IMR-90 (cell line): ENCODE data around the gene PTPRN2. TPM values are rescaled to one million over a fixed set of nuclear protein-coding genes. Genes with fewer than 3 reads are reported as not detected.

Source experiments
- ATAC-seq: fragments of 200-7000 bp; cut with Tn5 transposase; 2 replicates; pipeline ENCODE4 v1.9.1; 2020; ENCODE audit warnings: low read depth, mild to moderate bottlenecking, moderate library complexity
- BruUV-seq: library from RNA; stranded (reverse); fragments of 400-500 nt; replicated peaks from 2 replicates; lab custom pipeline; 2021; lab: Mats Ljungman, UMichigan
- CTCF ChIA-PET: fragments of 300-600 bp; formaldehyde crosslinking; extraction: SDS; loops from one replicate; lab custom pipeline; 2021; ENCODE audit warnings: antibody characterized with exemption; lab: Yijun Ruan, JAX
- POLR2A ChIA-PET: fragments of 300-600 bp; sonication (Branson Sonifier 250); formaldehyde crosslinking; loops from one replicate; lab custom pipeline; 2022; ENCODE audit warnings: antibody characterized with exemption; ENCODE audit not compliant: unreplicated experiment; lab: Charles Lee
- DNase-seq: peaks from one replicate; pipeline ENCODE4 v3.0.0; 2013
- H2AFZ ChIP-seq: replicated peaks from 2 replicates; pipeline ENCODE3; 2013; ENCODE audit warnings: low read length, mild to moderate bottlenecking; ENCODE audit not compliant: poor library complexity
- H2AK5ac ChIP-seq: 2 replicates; pipeline ENCODE4 v1.6.1; 2013; ENCODE audit warnings: low read depth, low read length, inconsistent platforms
- H2AK9ac ChIP-seq: replicated peaks from 2 replicates; pipeline ENCODE3; 2013; ENCODE audit warnings: mild to moderate bottlenecking, low read depth, low read length, moderate library complexity; ENCODE audit not compliant: poor library complexity
- H2BK120ac ChIP-seq: 2 replicates; pipeline ENCODE4 v1.6.1; 2013; ENCODE audit warnings: low read depth, low read length, inconsistent platforms
- H2BK15ac ChIP-seq: 3 replicates; pipeline ENCODE4 v1.6.1; 2013; ENCODE audit warnings: low read depth, low read length, inconsistent platforms
- H2BK20ac ChIP-seq: 2 replicates; pipeline ENCODE4 v1.6.1; 2013; ENCODE audit warnings: low read depth, mild to moderate bottlenecking, inconsistent platforms, low read length, moderate library complexity
- H2BK5ac ChIP-seq: 2 replicates; pipeline ENCODE4 v1.6.1; 2013; ENCODE audit warnings: mild to moderate bottlenecking, low read depth, low read length, inconsistent platforms; ENCODE audit not compliant: poor library complexity, severe bottlenecking
- H3K14ac ChIP-seq: replicated peaks from 2 replicates; pipeline ENCODE4 v1.6.1; 2013; ENCODE audit warnings: low read depth, low read length, inconsistent platforms
- H3K18ac ChIP-seq: 2 replicates; pipeline ENCODE4 v1.6.1; 2013; ENCODE audit warnings: low read depth, low read length, control low read depth
- H3K23ac ChIP-seq: 2 replicates; pipeline ENCODE4 v1.6.1; 2013; ENCODE audit warnings: low read depth, low read length, inconsistent platforms
- H3K27ac ChIP-seq: 2 replicates; pipeline ENCODE4 v1.5.1; 2013; ENCODE audit warnings: mild to moderate bottlenecking, control low read depth, low read length; ENCODE audit not compliant: insufficient read depth
- H3K27me3 ChIP-seq: 2 replicates; pipeline ENCODE4 v1.6.1; 2013; ENCODE audit warnings: low read length; ENCODE audit not compliant: control insufficient read depth, insufficient read depth
- H3K36me3 ChIP-seq: 2 replicates; pipeline ENCODE4 v1.6.1; 2013; ENCODE audit warnings: low read length, mixed read lengths; ENCODE audit not compliant: control insufficient read depth, insufficient read depth
- H3K4ac ChIP-seq: 2 replicates; pipeline ENCODE4 v1.6.1; 2013; ENCODE audit warnings: low read depth, low read length, inconsistent platforms
- H3K4me1 ChIP-seq: 2 replicates; pipeline ENCODE4 v1.6.1; 2013; ENCODE audit warnings: low read length, mixed read lengths; ENCODE audit not compliant: control insufficient read depth, insufficient read depth
- H3K4me2 ChIP-seq: 2 replicates; pipeline ENCODE4 v1.6.1; 2013; ENCODE audit warnings: low read depth, mild to moderate bottlenecking, control low read depth, low read length, moderate library complexity
- H3K4me3 ChIP-seq: 2 replicates; pipeline ENCODE4 v1.5.1; 2013; ENCODE audit warnings: low read depth, mild to moderate bottlenecking, control low read depth, low read length, moderate library complexity; ENCODE audit not compliant: insufficient read depth
- H3K56ac ChIP-seq: 2 replicates; pipeline ENCODE4 v1.6.1; 2013; ENCODE audit warnings: low read length, inconsistent platforms; ENCODE audit not compliant: insufficient read depth; ENCODE audit errors: extremely low read depth
- H3K79me1 ChIP-seq, 2 experiments: 2 replicates each; pipeline ENCODE4 v1.6.1; 2013; ENCODE audit warnings: low read length in 2 of 2, inconsistent platforms in 1 of 2, low read depth in 1 of 2
- H3K9ac ChIP-seq: 2 replicates; pipeline ENCODE4 v1.6.1; 2013; ENCODE audit warnings: low read depth, low read length, control low read depth
- H3K9me1 ChIP-seq: 2 replicates; pipeline ENCODE4 v1.6.1; 2013; ENCODE audit warnings: low read length, inconsistent platforms; ENCODE audit not compliant: insufficient read depth
- H3K9me3 ChIP-seq: 2 replicates; pipeline ENCODE4 v1.6.1; 2013; ENCODE audit warnings: low read length; ENCODE audit not compliant: control insufficient read depth, insufficient read depth
- H4K20me1 ChIP-seq: 2 replicates; pipeline ENCODE4 v1.6.1; 2013; ENCODE audit warnings: low read length, inconsistent platforms; ENCODE audit not compliant: insufficient read depth
- H4K5ac ChIP-seq: 2 replicates; pipeline ENCODE4 v1.6.1; 2013; ENCODE audit warnings: mild to moderate bottlenecking, low read depth, low read length, control low read depth
- H4K8ac ChIP-seq, 2 experiments: 2 replicates each; pipeline ENCODE4 v1.6.1; 2013; ENCODE audit warnings: low read depth in 2 of 2, low read length in 2 of 2, control low read depth in 1 of 2, inconsistent platforms in 1 of 2
- H4K91ac ChIP-seq: 2 replicates; pipeline ENCODE4 v1.6.1; 2013; ENCODE audit warnings: low read depth, low read length, inconsistent platforms; ENCODE audit not compliant: insufficient read depth
- BHLHE40 ChIP-seq: fragments of 150-350 bp; IDR thresholded peaks from 2 replicates; pipeline ENCODE4 v1.6.1; 2016; ENCODE audit warnings: mild to moderate bottlenecking, low read depth, low read length
- CEBPB ChIP-seq: IDR thresholded peaks from 2 replicates; pipeline ENCODE4 v1.6.1; 2012; ENCODE audit warnings: low read depth, low read length, improper control_type of control experiment
- POLR2A ChIP-seq: IDR thresholded peaks from 2 replicates; pipeline ENCODE4 v1.6.1; 2012; ENCODE audit warnings: mild to moderate bottlenecking, low read depth, low read length
- SMC3 ChIP-seq: fragments of 150-350 bp; IDR thresholded peaks from 2 replicates; pipeline ENCODE4 v1.6.1; 2016; ENCODE audit warnings: low read depth, mild to moderate bottlenecking, antibody characterized with exemption, low read length, moderate library complexity
- WGBS, 2 experiments: methylation state at CpG; one replicate each; pipeline versions ENCODE4 v1.1.5 to v1.1.7; 2013; ENCODE audit warnings: missing lambda C conversion rate in 2 of 2; ENCODE audit not compliant: insufficient read length in 1 of 2; ENCODE audit errors: extremely low coverage in 2 of 2; 5-methylcytosine and 5-hydroxymethylcytosine counted together
- dilution Hi-C: fragments of 300-500 bp; cut with HindIII; formaldehyde crosslinking; loops from one replicate; pipeline ENCODE4 v1.14.3; 2018; ENCODE audit warnings: low sequenced_read_pairs; ENCODE audit not compliant: unreplicated experiment
- in situ Hi-C: fragments of 300-500 bp; cut with MboI; formaldehyde crosslinking; loops from 3 replicates; pipeline ENCODE4 v1.14.3; 2019; ENCODE audit warnings: low sequenced_read_pairs, inconsistent platforms, mixed read lengths
- intact Hi-C: fragments of 100-400 bp; cut with micrococcal nuclease; formaldehyde crosslinking; loops from 2 replicates; pipeline ENCODE4 v1.10.0; 2022
- polyA plus RNA-seq, 3 experiments: library from polyadenylated mRNA; depleted of rRNA; stranded (reverse); fragments of >200 nt; gene quantifications; 2 replicates each; pipeline ENCODE4 v1.2.3, GENCODE V29; 2012; ENCODE audit warnings: low replicate concordance in 1 of 3
- total RNA-seq: library from RNA; depleted of rRNA; stranded (reverse); fragments of >200 nt; gene quantifications from 2 replicates; pipeline ENCODE4 v1.2.3, GENCODE V29; 2012

The PTPRN2 gene
- total and polyA plus RNA-seq, 2 of the 4 experiments (the other 2 are of a cell fraction) = 0.03 TPM; not detected in 1

- BruUV-seq = no TSS peak
- no peak overlapping the region for H4K8ac ChIP-seq
- H2AK5ac ChIP-seq = no peak overlapping the region
- peaks cover 50% of the 10 kb centered on the region for H3K9me3 ChIP-seq
- no peak overlapping the region for H2BK120ac ChIP-seq
- no peaks in the 10 kb centered on the region for H4K20me1 ChIP-seq
- H3K9me1 ChIP-seq = no peaks in the 10 kb centered on the region
- H3K18ac ChIP-seq = no peak overlapping the region
- no peak overlapping the region for H2AK9ac ChIP-seq
- H3K27ac ChIP-seq = no peak overlapping the region
- H3K4me1 ChIP-seq = no peaks in the 10 kb centered on the region
- H4K91ac ChIP-seq = no peak overlapping the region
- no peak overlapping the region for H3K56ac ChIP-seq
- H3K14ac ChIP-seq = no peak overlapping the region
- H3K4ac ChIP-seq = no peak overlapping the region
- no peaks in the 10 kb centered on the region for H3K36me3 ChIP-seq
- H4K5ac ChIP-seq = no peak overlapping the region
- no peaks in the 10 kb centered on the region for H3K79me1 ChIP-seq
- intact Hi-C loops = no loop called here
- no peak overlapping the region for H3K4me2 ChIP-seq
- dilution Hi-C loops = no loop called here
- no peak for DNase-seq
- CTCF ChIA-PET = no interaction called here
- H3K27me3 ChIP-seq = no peaks in the 10 kb centered on the region
- no peak overlapping the region for H2BK20ac ChIP-seq
- H3K23ac ChIP-seq = no peak overlapping the region
- no peak overlapping the region for H3K4me3 ChIP-seq
- in situ Hi-C loops = no loop called here
- no peak overlapping the region for H2BK15ac ChIP-seq
- POLR2A ChIA-PET = no interaction called here
- ATAC-seq = no peak
- no CpG with 5 or more reads among the region's 15 CpGs for WGBS, 2 experiments
- H3K9ac ChIP-seq = no peak overlapping the region
- no peak for TF ChIP-seq POLR2A
- no peak for TF ChIP-seq SMC3
- no peak for TF ChIP-seq CEBPB
- TF ChIP-seq BHLHE40 = no peak
- no peak overlapping the region for H2AFZ ChIP-seq
- H2BK5ac ChIP-seq = no peak overlapping the region
Observed at GRCh38 chr7:157596881-157597280, 990.7 kb downstream of the PTPRN2 start.
